GM23338 (cell line): ENCODE results near the gene KCNIP1. TPM values are rescaled to one million over a fixed set of nuclear protein-coding genes. Genes with fewer than 3 reads are reported as not detected.

Experiments used
- ATAC-seq: fragments of 200-7000 bp; cut with Tn5 transposase; 3 replicates; pipeline ENCODE4 v1.9.1; 2020
- DNase-seq: peaks from one replicate; pipeline ENCODE4 v3.0.0-alpha.2; 2015; ENCODE audit warnings: low spot score
- H2AFZ ChIP-seq: fragments of 200-600 bp; sonication (generic); 2 replicates; pipeline ENCODE4 v1.8.0; 2016; ENCODE audit warnings: antibody characterized with exemption, mild to moderate bottlenecking, moderate library complexity
- H3F3A ChIP-seq: fragments of 200-600 bp; sonication (generic); replicated peaks from 2 replicates; pipeline ENCODE4 v1.8.0; 2017; ENCODE audit warnings: antibody characterized with exemption, mixed run types, low read depth
- H3K27ac ChIP-seq: fragments of 200-600 bp; sonication (generic); 2 replicates; pipeline ENCODE4 v1.6.1; 2016; ENCODE audit warnings: low read depth
- H3K27me3 ChIP-seq: fragments of 200-600 bp; sonication (generic); 2 replicates; pipeline ENCODE4 v1.8.0; 2016; ENCODE audit warnings: mild to moderate bottlenecking, mixed run types, moderate library complexity; ENCODE audit not compliant: insufficient read depth
- H3K36me3 ChIP-seq: fragments of 200-600 bp; sonication (generic); 2 replicates; pipeline ENCODE4 v1.8.0; 2016; ENCODE audit warnings: mild to moderate bottlenecking; ENCODE audit not compliant: insufficient read depth
- H3K4me1 ChIP-seq: fragments of 200-600 bp; sonication (generic); 2 replicates; pipeline ENCODE4 v1.8.0; 2016; ENCODE audit warnings: mild to moderate bottlenecking, moderate library complexity; ENCODE audit not compliant: insufficient read depth
- H3K4me2 ChIP-seq: fragments of 200-600 bp; sonication (generic); 2 replicates; pipeline ENCODE4 v1.7.1; 2017; ENCODE audit warnings: mixed run types
- H3K4me3 ChIP-seq: fragments of 200-600 bp; sonication (generic); 2 replicates; pipeline ENCODE4 v1.6.1; 2016; ENCODE audit warnings: mixed run types
- H3K79me2 ChIP-seq: fragments of 200-600 bp; sonication (generic); replicated peaks from 2 replicates; pipeline ENCODE4 v1.8.0; 2017; ENCODE audit warnings: mild to moderate bottlenecking; ENCODE audit not compliant: insufficient read depth
- H3K9me2 ChIP-seq: fragments of 200-600 bp; sonication (generic); 2 replicates; pipeline ENCODE4 v1.8.0; 2017; ENCODE audit not compliant: insufficient read depth
- H4K20me1 ChIP-seq: fragments of 200-600 bp; sonication (generic); replicated peaks from 2 replicates; pipeline ENCODE4 v1.8.0; 2017; ENCODE audit warnings: mild to moderate bottlenecking; ENCODE audit not compliant: insufficient read depth
- H3K27ac Mint-ChIP-seq: 2 replicates; pipeline ENCODE4 v1.8.0; 2020; ENCODE audit warnings: inconsistent platforms, mild to moderate bottlenecking, moderate library complexity, mixed read lengths
- H3K27me3 Mint-ChIP-seq: 3 replicates; pipeline ENCODE4 v1.8.0; 2022; ENCODE audit warnings: low read depth, mild to moderate bottlenecking, moderate library complexity, mixed read lengths, inconsistent platforms; ENCODE audit not compliant: insufficient read depth, poor library complexity
- H3K36me3 Mint-ChIP-seq: 3 replicates; pipeline ENCODE4 v1.8.0; 2021; ENCODE audit warnings: low read depth, mild to moderate bottlenecking, inconsistent platforms, moderate library complexity, mixed read lengths
- H3K4me1 Mint-ChIP-seq: 3 replicates; pipeline ENCODE4 v1.8.0; 2020; ENCODE audit warnings: mild to moderate bottlenecking, inconsistent platforms, mixed read lengths
- H3K4me3 Mint-ChIP-seq: 3 replicates; pipeline ENCODE4 v1.8.0; 2021; ENCODE audit warnings: moderate library complexity, mild to moderate bottlenecking, inconsistent platforms, mixed read lengths
- H3K9me3 Mint-ChIP-seq: 3 replicates; pipeline ENCODE4 v1.8.0; 2020; ENCODE audit warnings: moderate library complexity, mild to moderate bottlenecking, inconsistent platforms, mixed read lengths
- ETS1 ChIP-seq: IDR thresholded peaks from 2 replicates; pipeline ENCODE4 v1.6.1; 2016; ENCODE audit warnings: antibody characterized with exemption
- EZH2phosphoT487 ChIP-seq: fragments of 200-600 bp; sonication (generic); IDR thresholded peaks from one replicate; pipeline ENCODE4 v1.8.1; 2018; ENCODE audit warnings: antibody characterized with exemption; ENCODE audit not compliant: unreplicated experiment
- JUNB ChIP-seq: IDR thresholded peaks from one replicate; pipeline ENCODE4 v1.6.1; 2016; ENCODE audit warnings: antibody characterized with exemption; ENCODE audit not compliant: unreplicated experiment
- STAT1 ChIP-seq: IDR thresholded peaks from one replicate; pipeline ENCODE4 v1.6.1; 2016; ENCODE audit warnings: antibody characterized with exemption; ENCODE audit not compliant: unreplicated experiment
- ZNF331 ChIP-seq: fragments of 250-450 bp; sonication (Bioruptor Pico); IDR thresholded peaks from 2 replicates; pipeline ENCODE4 v1.5.0; 2020; ENCODE audit warnings: low read depth, mild to moderate bottlenecking, moderate library complexity
- polyA plus RNA-seq: library from polyadenylated mRNA; unstranded; fragments of >200 nt; fragmentation: Nextera tagmentation; extraction: Ambion mirVana; gene quantifications from 2 replicates; pipeline ENCODE4 v1.2.1, GENCODE V29; 2016
- total RNA-seq: library from RNA; depleted of rRNA; stranded (reverse); fragments of >200 nt; shearing (Covaris generic); gene quantifications from 2 replicates; pipeline ENCODE4 v1.2.3, GENCODE V29; 2014
- TF ChIP-seq, protein P1 (sequence below): fragments of 250-450 bp; sonication (Bioruptor Pico); IDR thresholded peaks from 2 replicates; pipeline ENCODE4 v1.5.0; 2020; ENCODE audit warnings: mild to moderate bottlenecking, moderate library complexity
- TF ChIP-seq, protein P2 (sequence below): IDR thresholded peaks from one replicate; pipeline ENCODE4 v1.6.1; 2018; ENCODE audit warnings: antibody characterized with exemption; ENCODE audit not compliant: unreplicated experiment

Gene KCNIP1
- total and polyA plus RNA-seq, 2 experiments from 2014 or later: 0.31 to 0.87 TPM

GRCh38 chr5:170488570-170488969 is 15.2 kb upstream of the KCNIP1 start (continued):
- TF ChIP-seq, protein P1, sequence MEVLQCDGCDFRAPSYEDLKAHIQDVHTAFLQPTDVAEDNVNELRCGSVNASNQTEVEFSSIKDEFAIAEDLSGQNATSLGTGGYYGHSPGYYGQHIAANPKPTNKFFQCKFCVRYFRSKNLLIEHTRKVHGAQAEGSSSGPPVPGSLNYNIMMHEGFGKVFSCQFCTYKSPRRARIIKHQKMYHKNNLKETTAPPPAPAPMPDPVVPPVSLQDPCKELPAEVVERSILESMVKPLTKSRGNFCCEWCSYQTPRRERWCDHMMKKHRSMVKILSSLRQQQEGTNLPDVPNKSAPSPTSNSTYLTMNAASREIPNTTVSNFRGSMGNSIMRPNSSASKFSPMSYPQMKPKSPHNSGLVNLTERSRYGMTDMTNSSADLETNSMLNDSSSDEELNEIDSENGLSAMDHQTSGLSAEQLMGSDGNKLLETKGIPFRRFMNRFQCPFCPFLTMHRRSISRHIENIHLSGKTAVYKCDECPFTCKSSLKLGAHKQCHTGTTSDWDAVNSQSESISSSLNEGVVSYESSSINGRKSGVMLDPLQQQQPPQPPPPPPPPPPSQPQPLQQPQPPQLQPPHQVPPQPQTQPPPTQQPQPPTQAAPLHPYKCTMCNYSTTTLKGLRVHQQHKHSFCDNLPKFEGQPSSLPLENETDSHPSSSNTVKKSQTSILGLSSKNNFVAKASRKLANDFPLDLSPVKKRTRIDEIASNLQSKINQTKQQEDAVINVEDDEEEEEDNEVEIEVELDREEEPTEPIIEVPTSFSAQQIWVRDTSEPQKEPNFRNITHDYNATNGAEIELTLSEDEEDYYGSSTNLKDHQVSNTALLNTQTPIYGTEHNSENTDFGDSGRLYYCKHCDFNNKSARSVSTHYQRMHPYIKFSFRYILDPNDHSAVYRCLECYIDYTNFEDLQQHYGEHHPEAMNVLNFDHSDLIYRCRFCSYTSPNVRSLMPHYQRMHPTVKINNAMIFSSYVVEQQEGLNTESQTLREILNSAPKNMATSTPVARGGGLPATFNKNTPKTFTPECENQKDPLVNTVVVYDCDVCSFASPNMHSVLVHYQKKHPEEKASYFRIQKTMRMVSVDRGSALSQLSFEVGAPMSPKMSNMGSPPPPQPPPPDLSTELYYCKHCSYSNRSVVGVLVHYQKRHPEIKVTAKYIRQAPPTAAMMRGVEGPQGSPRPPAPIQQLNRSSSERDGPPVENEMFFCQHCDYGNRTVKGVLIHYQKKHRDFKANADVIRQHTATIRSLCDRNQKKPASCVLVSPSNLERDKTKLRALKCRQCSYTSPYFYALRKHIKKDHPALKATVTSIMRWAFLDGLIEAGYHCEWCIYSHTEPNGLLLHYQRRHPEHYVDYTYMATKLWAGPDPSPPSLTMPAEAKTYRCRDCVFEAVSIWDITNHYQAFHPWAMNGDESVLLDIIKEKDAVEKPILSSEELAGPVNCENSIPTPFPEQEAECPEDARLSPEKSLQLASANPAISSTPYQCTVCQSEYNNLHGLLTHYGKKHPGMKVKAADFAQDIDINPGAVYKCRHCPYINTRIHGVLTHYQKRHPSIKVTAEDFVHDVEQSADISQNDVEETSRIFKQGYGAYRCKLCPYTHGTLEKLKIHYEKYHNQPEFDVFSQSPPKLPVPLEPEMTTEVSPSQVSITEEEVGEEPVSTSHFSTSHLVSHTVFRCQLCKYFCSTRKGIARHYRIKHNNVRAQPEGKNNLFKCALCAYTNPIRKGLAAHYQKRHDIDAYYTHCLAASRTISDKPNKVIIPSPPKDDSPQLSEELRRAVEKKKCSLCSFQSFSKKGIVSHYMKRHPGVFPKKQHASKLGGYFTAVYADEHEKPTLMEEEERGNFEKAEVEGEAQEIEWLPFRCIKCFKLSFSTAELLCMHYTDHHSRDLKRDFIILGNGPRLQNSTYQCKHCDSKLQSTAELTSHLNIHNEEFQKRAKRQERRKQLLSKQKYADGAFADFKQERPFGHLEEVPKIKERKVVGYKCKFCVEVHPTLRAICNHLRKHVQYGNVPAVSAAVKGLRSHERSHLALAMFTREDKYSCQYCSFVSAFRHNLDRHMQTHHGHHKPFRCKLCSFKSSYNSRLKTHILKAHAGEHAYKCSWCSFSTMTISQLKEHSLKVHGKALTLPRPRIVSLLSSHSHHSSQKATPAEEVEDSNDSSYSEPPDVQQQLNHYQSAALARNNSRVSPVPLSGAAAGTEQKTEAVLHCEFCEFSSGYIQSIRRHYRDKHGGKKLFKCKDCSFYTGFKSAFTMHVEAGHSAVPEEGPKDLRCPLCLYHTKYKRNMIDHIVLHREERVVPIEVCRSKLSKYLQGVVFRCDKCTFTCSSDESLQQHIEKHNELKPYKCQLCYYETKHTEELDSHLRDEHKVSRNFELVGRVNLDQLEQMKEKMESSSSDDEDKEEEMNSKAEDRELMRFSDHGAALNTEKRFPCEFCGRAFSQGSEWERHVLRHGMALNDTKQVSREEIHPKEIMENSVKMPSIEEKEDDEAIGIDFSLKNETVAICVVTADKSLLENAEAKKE (CRISPR knock-in tag): no peak
- TF ChIP-seq EZH2phosphoT487: no peak

DNA sequence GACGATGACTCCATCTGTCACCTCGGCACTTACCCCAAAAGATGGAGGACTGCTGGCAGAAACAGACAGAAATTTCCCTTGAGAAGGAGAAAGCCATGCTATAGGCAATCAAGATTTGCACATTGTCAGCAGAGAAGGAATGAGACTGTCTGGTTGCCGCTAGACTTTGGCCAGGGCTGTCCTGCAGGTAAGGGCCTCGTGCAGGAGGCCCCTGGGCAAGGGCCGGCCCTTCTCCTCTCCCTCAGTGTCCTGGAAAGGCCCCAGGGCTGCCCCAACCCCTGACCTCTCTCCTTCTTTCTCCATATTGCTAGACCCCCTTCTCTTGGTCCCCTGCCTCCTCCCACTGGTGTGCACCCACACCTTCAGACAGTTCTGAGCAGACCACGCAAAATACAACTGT is 14.6 kb upstream of the KCNIP1 start:
- Mint-ChIP-seq H3K36me3 (no peaks in the 10 kb centered on the region), H3K9me3 (no peaks in the 10 kb centered on the region; the same call in 2 of the 3 replicates), H3K27ac (no peak overlapping the region), H3K4me1 (peaks cover 13% of the 10 kb centered on the region), H3K4me3 (no peak overlapping the region), H3K27me3 (peaks cover 6% of the 10 kb centered on the region)
- H3K9me2 ChIP-seq: no peaks in the 10 kb centered on the region; the same call in 1 of the 2 replicates
- DNase-seq (no peak), ATAC-seq (no peak)
- no peaks in the 10 kb centered on the region for H3K36me3 ChIP-seq
- H3K27me3 ChIP-seq: no peaks in the 10 kb centered on the region
- no peaks in the 10 kb centered on the region for H4K20me1 ChIP-seq
- no peaks in the 10 kb centered on the region for H3K79me2 ChIP-seq
- no peak overlapping the region for H3K4me2 ChIP-seq
- H2AFZ ChIP-seq: no peak overlapping the region
- H3F3A ChIP-seq: no peaks in the 10 kb centered on the region
- no peak overlapping the region for H3K27ac ChIP-seq
- 0 out of 2 replicates have a peak, but pooled peaks cover 3% of the 10 kb centered on the region for H3K4me1 ChIP-seq
- H3K4me3 ChIP-seq: no peak overlapping the region
- no peak for TF ChIP-seq STAT1
- TF ChIP-seq ZNF331 (CRISPR knock-in tag): no peak
- TF ChIP-seq ETS1: no peak
- TF ChIP-seq, protein P2, sequence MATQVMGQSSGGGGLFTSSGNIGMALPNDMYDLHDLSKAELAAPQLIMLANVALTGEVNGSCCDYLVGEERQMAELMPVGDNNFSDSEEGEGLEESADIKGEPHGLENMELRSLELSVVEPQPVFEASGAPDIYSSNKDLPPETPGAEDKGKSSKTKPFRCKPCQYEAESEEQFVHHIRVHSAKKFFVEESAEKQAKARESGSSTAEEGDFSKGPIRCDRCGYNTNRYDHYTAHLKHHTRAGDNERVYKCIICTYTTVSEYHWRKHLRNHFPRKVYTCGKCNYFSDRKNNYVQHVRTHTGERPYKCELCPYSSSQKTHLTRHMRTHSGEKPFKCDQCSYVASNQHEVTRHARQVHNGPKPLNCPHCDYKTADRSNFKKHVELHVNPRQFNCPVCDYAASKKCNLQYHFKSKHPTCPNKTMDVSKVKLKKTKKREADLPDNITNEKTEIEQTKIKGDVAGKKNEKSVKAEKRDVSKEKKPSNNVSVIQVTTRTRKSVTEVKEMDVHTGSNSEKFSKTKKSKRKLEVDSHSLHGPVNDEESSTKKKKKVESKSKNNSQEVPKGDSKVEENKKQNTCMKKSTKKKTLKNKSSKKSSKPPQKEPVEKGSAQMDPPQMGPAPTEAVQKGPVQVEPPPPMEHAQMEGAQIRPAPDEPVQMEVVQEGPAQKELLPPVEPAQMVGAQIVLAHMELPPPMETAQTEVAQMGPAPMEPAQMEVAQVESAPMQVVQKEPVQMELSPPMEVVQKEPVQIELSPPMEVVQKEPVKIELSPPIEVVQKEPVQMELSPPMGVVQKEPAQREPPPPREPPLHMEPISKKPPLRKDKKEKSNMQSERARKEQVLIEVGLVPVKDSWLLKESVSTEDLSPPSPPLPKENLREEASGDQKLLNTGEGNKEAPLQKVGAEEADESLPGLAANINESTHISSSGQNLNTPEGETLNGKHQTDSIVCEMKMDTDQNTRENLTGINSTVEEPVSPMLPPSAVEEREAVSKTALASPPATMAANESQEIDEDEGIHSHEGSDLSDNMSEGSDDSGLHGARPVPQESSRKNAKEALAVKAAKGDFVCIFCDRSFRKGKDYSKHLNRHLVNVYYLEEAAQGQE: no peak
- TF ChIP-seq JUNB: no peak
